ENCODE data around the gene ATP1B2. TPM values are rescaled to one million over a fixed set of nuclear protein-coding genes. Genes with fewer than 3 reads are reported as not detected.

ATP1B2 gene
- total and polyA plus RNA-seq, 9 of the 15 experiments (the other 6 are each of a cell fraction or from before 2014, with no cell fraction given), result 0.23 to 6.0 (median 0.99) TPM

- H3K27ac ChIP-seq (ENCODE audit: extremely low read depth, low read depth, low read length), result peak overlapping the region; percentile 80
- WGBS (ENCODE audit: insufficient coverage, low coverage, missing lambda C conversion rate), result 0% methylated on average over 12 of the region's 20 CpGs
- in situ Hi-C loops (cut with MboI) (no loop called here), intact Hi-C loops (cut with micrococcal nuclease) (no loop called here)
- peaks cover 16 to 27% of the 10 kb centered on the region in 2 experiments; a peak in 4 of 5 replicates for H3K4me1 ChIP-seq (replicated peaks in 1 of 2; ENCODE audit: control insufficient read depth in 2 of 2, insufficient read depth in 2 of 2, low read length in 2 of 2)
- peak overlapping the region; percentile 4; the same call in 1 of the 2 replicates for H2AFZ ChIP-seq (ENCODE audit: low read depth, low read length)
- H3K36me3 ChIP-seq (ENCODE audit: control insufficient read depth, insufficient read depth, low read length), result peaks cover 14% of the 10 kb centered on the region; the same call in 2 of the 3 replicates
- FAIRE-seq (peak; percentile 54), DNase-seq (ENCODE audit: extremely low read depth in 1 of 4, low spot score in 3 of 4) (no peak), ATAC-seq (no peak)
- H3K4me2 ChIP-seq (ENCODE audit: insufficient read depth, low read length), result peak overlapping the region; percentile 82
- POLR2A ChIA-PET, result interaction anchor here (0.8 to 4.0 kb wide), 4 partner anchors 23 to 245 kb away, joined by 3 to 28 read pairs (median 4); partner anchors contain the start of genes MPDU1 and TP53
- BruUV-seq (replicated peaks), result TSS peak; percentile 54
- H3K79me2 ChIP-seq (ENCODE audit: control insufficient read depth, insufficient read depth, low read length), result peaks cover 51% of the 10 kb centered on the region
- H3K27me3 ChIP-seq (ENCODE audit: control insufficient read depth in 2 of 2, insufficient read depth in 2 of 2, low read length in 2 of 2), result no peaks in the 10 kb centered on the region
- peak overlapping the region; percentile 81 for H3K4me3 ChIP-seq
- H4K20me1 ChIP-seq (replicated peaks; ENCODE audit: control insufficient read depth, insufficient read depth, low read length), result no peaks in the 10 kb centered on the region; the same call in 1 of the 2 replicates
- CTCF ChIA-PET (ENCODE audit: low intra/inter-chr PET ratio), result no interaction called here
- H3K9me1 ChIP-seq (ENCODE audit: control insufficient read depth, insufficient read depth, low read length), result peaks cover 6% of the 10 kb centered on the region
- H3K9ac ChIP-seq (ENCODE audit: insufficient read depth in 1 of 2, low read depth in 2 of 2, low read length in 2 of 2), result peak overlapping the region; percentile 80 to 96
- no peaks in the 10 kb centered on the region for H3K9me3 ChIP-seq (replicated peaks; ENCODE audit: control insufficient read depth, insufficient read depth, low read depth, low read length)
- TF ChIP-seq NR2C2 (CRISPR knock-in tag; IDR thresholded peaks at IDR 0.05), result no peak
- 0 out of 2 replicates have a peak, but pooled peaks have one; percentile 4 for TF ChIP-seq NR2C2 (tag; IDR thresholded peaks at IDR 0.05)
- peak; percentile 63 for TF ChIP-seq SMARCA4 (IDR thresholded peaks at IDR 0.05)
- 0 out of 2 replicates have a peak, but pooled peaks have one; percentile 49 for TF ChIP-seq SMARCE1 (IDR thresholded peaks at IDR 0.05)
- 0 out of 2 replicates have a peak, but pooled peaks have one; percentile 34 for TF ChIP-seq ZBTB40 (IDR thresholded peaks at IDR 0.05)
- TF ChIP-seq ZBTB40 (CRISPR knock-in tag; IDR thresholded peaks at IDR 0.05), result no peak
- no peak for TF ChIP-seq ZBTB11 (CRISPR knock-in tag; IDR thresholded peaks at IDR 0.05)
- TF ChIP-seq EP400 (IDR thresholded peaks at IDR 0.05), result peak; percentile 45; the same call in 1 of the 2 replicates
- no peak for TF ChIP-seq SLC30A9 (CRISPR knock-in tag; IDR thresholded peaks at IDR 0.05)
Measured at GRCh38 chr17:7613769-7614424, 36.8 kb upstream of the ATP1B2 start.
